Ascending aorta (tissue), 2 donors: Measurements from ENCODE around the gene FAT1. TPM values are rescaled to one million over a fixed set of nuclear protein-coding genes. Genes with fewer than 3 reads are reported as not detected.

Source experiments
- DNase-seq, 2 donors: peaks; one replicate each; pipeline ENCODE4 v3.0.0-alpha.2; 2019; ENCODE audit warnings: low spot score in 2 of 2
- H3K27ac ChIP-seq, 2 donors: fragments of 200-600 bp; sonication (generic); one replicate each; pipeline ENCODE4 v1.5.1; 2016 to 2017; ENCODE audit warnings: mild to moderate bottlenecking in 1 of 2
- H3K27me3 ChIP-seq: fragments of 200-600 bp; sonication (generic); one replicate; pipeline ENCODE4 v1.5.1; 2017
- H3K36me3 ChIP-seq, 2 donors: fragments of 200-600 bp; sonication (generic); one replicate each; pipeline ENCODE4 v1.5.1; 2016
- H3K4me1 ChIP-seq, 2 donors: fragments of 200-600 bp; sonication (generic); one replicate each; pipeline ENCODE4 v1.5.1; 2016 to 2017; ENCODE audit warnings: mild to moderate bottlenecking in 1 of 2
- H3K4me3 ChIP-seq, 2 donors: fragments of 200-600 bp; sonication (generic); one replicate each; pipeline ENCODE4 v1.5.1; 2016 to 2017; ENCODE audit warnings: mild to moderate bottlenecking in 1 of 2
- H3K9me3 ChIP-seq, 2 donors: fragments of 200-600 bp; sonication (generic); one replicate each; pipeline ENCODE4 v1.5.1; 2016
- CTCF ChIP-seq, 3 experiments: fragments of 200-600 bp in 2 of 3; fragments of 450-650 bp in 1 of 3; sonication (generic) in 2 of 3; IDR thresholded peaks; one replicate each; pipeline ENCODE4 v1.5.1; 2016 to 2019; ENCODE audit warnings: antibody characterized with exemption in 3 of 3, mild to moderate bottlenecking in 1 of 3, moderate library complexity in 1 of 3
- intact Hi-C: fragments of 100-400 bp; cut with DNase I; formaldehyde crosslinking; loops from one replicate; pipeline ENCODE4 v1.15.1; 2023
- total RNA-seq: library from RNA; depleted of rRNA; stranded (reverse); fragments of >200 nt; gene quantifications from one replicate; pipeline ENCODE4 v1.1.0, GENCODE V29; 2016

Gene FAT1
- total RNA-seq, 1 donor from 2014 or later = 52.9 TPM

DNA sequence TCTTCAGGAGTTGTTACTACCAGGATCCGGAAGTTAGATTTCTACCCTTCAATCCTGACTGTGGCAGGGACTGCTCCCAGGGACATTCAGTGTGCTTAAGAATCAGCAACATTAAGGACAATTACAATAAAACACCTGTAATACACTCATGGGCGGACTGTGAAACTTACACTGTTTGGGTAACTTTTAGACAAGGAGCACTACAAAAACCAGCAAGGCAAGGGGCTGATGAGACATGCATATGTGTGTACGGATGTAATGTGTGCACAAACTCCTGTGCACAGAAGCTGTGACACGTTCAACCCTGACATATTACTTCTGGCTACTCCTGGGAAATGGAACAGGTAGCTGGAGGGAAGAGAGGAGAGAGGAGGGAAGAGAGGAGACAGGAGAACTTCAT lies 75.8 kb downstream of the FAT1 start:
- H3K27ac ChIP-seq = no peak overlapping the region
- intact Hi-C loops = no loop called here
- DNase-seq = no peak
- no peaks in the 10 kb centered on the region for H3K36me3 ChIP-seq
- H3K4me1 ChIP-seq = peaks cover 0 to 18% of the 10 kb centered on the region in 2 donors
- no peaks in the 10 kb centered on the region for H3K9me3 ChIP-seq
- no peak overlapping the region for H3K4me3 ChIP-seq
- TF ChIP-seq CTCF (IDR thresholded peaks at IDR 0.05) = no peak
- H3K27me3 ChIP-seq = no peaks in the 10 kb centered on the region

DNA sequence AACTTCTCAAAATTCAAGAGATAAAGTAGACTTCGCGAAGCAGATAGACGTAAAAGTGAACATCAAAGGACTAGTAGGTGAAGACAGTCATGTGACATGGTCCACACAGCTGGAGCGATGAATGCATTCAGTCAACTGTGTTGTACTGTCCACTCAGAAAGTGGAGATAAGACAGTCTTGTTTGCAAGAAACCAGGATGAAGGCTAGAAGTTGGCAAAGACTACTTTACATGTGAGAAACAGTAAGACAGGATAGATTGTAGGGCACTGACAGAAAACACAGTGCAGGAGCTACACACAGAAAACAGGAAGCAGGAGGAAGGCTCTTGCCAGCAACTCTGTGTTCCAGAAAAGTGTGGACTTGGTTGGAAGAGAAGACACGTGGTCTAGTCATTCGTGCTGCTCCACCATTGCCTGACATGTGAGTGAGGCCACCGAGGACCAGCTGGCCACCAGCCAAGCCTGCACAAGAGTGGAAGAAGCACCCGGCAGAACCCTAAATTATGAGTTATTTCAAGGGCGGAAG lies 78.9 kb downstream of the FAT1 start:
- DNase-seq = no peak
- TF ChIP-seq CTCF (IDR thresholded peaks at IDR 0.05) = no peak
- Histone ChIP-seq H3K27ac (no peak overlapping the region), H3K27me3 (no peaks in the 10 kb centered on the region), H3K36me3 (no peaks in the 10 kb centered on the region), H3K4me3 (no peak overlapping the region), H3K4me1 (peaks cover 0 to 9% of the 10 kb centered on the region in 2 donors), H3K9me3 (no peaks in the 10 kb centered on the region)
- intact Hi-C loops = no loop called here

- no peak for DNase-seq
- TF ChIP-seq CTCF (IDR thresholded peaks at IDR 0.05) = no peak
Observed at GRCh38 chr4:186644311-186644638, 79.4 kb downstream of the FAT1 start.

GRCh38 chr4:186643501-186644310 lies 80.0 kb downstream of the FAT1 start:
- DNase-seq = no peak
- no peaks in the 10 kb centered on the region for H3K9me3 ChIP-seq
- peaks cover 0 to 9% of the 10 kb centered on the region in 2 donors for H3K4me1 ChIP-seq
- H3K36me3 ChIP-seq = no peaks in the 10 kb centered on the region
- TF ChIP-seq CTCF (IDR thresholded peaks at IDR 0.05) = no peak
- H3K4me3 ChIP-seq = no peak overlapping the region
- H3K27me3 ChIP-seq = no peaks in the 10 kb centered on the region
- H3K27ac ChIP-seq = no peak overlapping the region
- intact Hi-C loops = no loop called here

More at GRCh38 chr4:186644311-186644638, 79.4 kb downstream of the FAT1 start:
- peaks cover 0 to 9% of the 10 kb centered on the region in 2 donors for H3K4me1 ChIP-seq
- H3K4me3 ChIP-seq = no peak overlapping the region
- no peaks in the 10 kb centered on the region for H3K27me3 ChIP-seq
- H3K9me3 ChIP-seq = no peaks in the 10 kb centered on the region
- no peaks in the 10 kb centered on the region for H3K36me3 ChIP-seq
- intact Hi-C loops = no loop called here
- H3K27ac ChIP-seq = no peak overlapping the region

GRCh38 chr4:186642998-186643397 lies 80.7 kb downstream of the FAT1 start:
- Histone ChIP-seq H3K4me3 (no peak overlapping the region), H3K9me3 (no peaks in the 10 kb centered on the region), H3K4me1 (peaks cover 0 to 9% of the 10 kb centered on the region in 2 donors), H3K27ac (no peak overlapping the region), H3K27me3 (no peaks in the 10 kb centered on the region), H3K36me3 (no peaks in the 10 kb centered on the region)
- no peak for DNase-seq
- TF ChIP-seq CTCF (IDR thresholded peaks at IDR 0.05) = no peak
- intact Hi-C loops = no loop called here
